OCI-LY7 (cell line): Measurements from ENCODE around the gene FGF18.

Experiments used
- EZH2phosphoT487 ChIP-seq: fragments of 200-600 bp; sonication (generic); IDR thresholded peaks from 2 replicates; pipeline ENCODE4 v1.6.1; 2018; ENCODE audit warnings: low read depth, borderline replicate concordance, mild to moderate bottlenecking, mixed run types, antibody characterized with exemption, low read length, moderate library complexity, mixed read lengths
- TF ChIP-seq, protein P1 (sequence below): fragments of 200-600 bp; sonication (generic); conservative IDR thresholded peaks from 2 replicates; pipeline ENCODE4 v1.5.1; 2014; ENCODE audit warnings: mild to moderate bottlenecking, antibody characterized with exemption, low read length, moderate library complexity, mixed read lengths

DNA sequence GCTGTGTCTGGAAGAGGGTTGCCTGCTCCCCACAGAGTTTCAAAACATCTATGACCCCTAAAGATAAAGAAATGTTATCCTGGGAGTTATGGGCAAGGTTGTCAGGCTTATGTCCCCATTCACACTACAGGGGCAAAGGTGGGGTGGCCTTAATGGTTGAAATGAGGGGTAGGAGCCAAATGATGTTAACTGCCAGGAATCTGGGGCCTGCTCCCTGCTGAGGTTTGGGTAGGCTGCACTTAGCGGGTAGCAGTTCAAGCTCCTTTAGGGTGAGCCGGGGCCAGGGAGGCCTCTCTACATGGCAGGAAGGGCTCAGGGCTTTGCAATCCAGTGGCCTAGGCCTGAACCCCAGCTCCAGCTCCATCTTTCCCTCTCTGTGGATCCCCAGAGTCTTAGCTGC lies 3.0 kb downstream of the FGF18 start:
- TF ChIP-seq, protein P1, sequence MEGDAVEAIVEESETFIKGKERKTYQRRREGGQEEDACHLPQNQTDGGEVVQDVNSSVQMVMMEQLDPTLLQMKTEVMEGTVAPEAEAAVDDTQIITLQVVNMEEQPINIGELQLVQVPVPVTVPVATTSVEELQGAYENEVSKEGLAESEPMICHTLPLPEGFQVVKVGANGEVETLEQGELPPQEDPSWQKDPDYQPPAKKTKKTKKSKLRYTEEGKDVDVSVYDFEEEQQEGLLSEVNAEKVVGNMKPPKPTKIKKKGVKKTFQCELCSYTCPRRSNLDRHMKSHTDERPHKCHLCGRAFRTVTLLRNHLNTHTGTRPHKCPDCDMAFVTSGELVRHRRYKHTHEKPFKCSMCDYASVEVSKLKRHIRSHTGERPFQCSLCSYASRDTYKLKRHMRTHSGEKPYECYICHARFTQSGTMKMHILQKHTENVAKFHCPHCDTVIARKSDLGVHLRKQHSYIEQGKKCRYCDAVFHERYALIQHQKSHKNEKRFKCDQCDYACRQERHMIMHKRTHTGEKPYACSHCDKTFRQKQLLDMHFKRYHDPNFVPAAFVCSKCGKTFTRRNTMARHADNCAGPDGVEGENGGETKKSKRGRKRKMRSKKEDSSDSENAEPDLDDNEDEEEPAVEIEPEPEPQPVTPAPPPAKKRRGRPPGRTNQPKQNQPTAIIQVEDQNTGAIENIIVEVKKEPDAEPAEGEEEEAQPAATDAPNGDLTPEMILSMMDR, result no peak
- TF ChIP-seq EZH2phosphoT487, result no peak
